GM12891 (cell line): Measurements from ENCODE around the gene LAMP1.

ENCODE experiments used
- DNase-seq: peaks from one replicate; pipeline ENCODE4 v3.0.0; 2011; ENCODE audit warnings: low spot score; ENCODE audit not compliant: insufficient read length
- FAIRE-seq: peaks from 2 replicates; lab custom pipeline; 2011; peaks lifted over from hg19 to GRCh38; lab: Jason Lieb, UNC
- PAX5 ChIP-seq: IDR thresholded peaks from 2 replicates; pipeline ENCODE4 v1.6.1; 2011; ENCODE audit warnings: low read length, moderate library complexity, mild to moderate bottlenecking; ENCODE audit not compliant: insufficient read depth, severe bottlenecking
- POLR2A ChIP-seq: IDR thresholded peaks from 2 replicates; pipeline ENCODE4 v1.6.1; 2011; ENCODE audit warnings: low read depth, low read length, control low read depth
- POLR2AphosphoS5 ChIP-seq: IDR thresholded peaks from 2 replicates; pipeline ENCODE4 v1.6.1; 2011; ENCODE audit warnings: low read depth, low read length, control low read depth
- POU2F2 ChIP-seq: IDR thresholded peaks from 2 replicates; pipeline ENCODE4 v1.6.1; 2011; ENCODE audit warnings: low read depth, mild to moderate bottlenecking, control low read depth, low read length, moderate library complexity
- SPI1 ChIP-seq: IDR thresholded peaks from 2 replicates; pipeline ENCODE4 v1.6.1; 2011; ENCODE audit warnings: low read depth, low read length, control low read depth
- TAF1 ChIP-seq: IDR thresholded peaks from 2 replicates; pipeline ENCODE4 v1.6.1; 2011; ENCODE audit warnings: low read depth, low read length, control low read depth

LAMP1 gene

GRCh38 chr13:113325779-113326178 is 28.7 kb downstream of the LAMP1 start:
- DNase-seq (no peak), FAIRE-seq (no peak)
- TF ChIP-seq POU2F2 (no peak), POLR2AphosphoS5 (peak; percentile 51; the same call in 1 of the 2 replicates)

- TF ChIP-seq SPI1, result no peak
- no peak for TF ChIP-seq PAX5
- no peak for TF ChIP-seq TAF1
- no peak for TF ChIP-seq POLR2A
- TF ChIP-seq POLR2AphosphoS5, result no peak
- TF ChIP-seq POU2F2, result no peak
- no peak for FAIRE-seq
- no peak for DNase-seq
Measured at GRCh38 chr13:113327391-113327765, 30.3 kb downstream of the LAMP1 start.

DNA sequence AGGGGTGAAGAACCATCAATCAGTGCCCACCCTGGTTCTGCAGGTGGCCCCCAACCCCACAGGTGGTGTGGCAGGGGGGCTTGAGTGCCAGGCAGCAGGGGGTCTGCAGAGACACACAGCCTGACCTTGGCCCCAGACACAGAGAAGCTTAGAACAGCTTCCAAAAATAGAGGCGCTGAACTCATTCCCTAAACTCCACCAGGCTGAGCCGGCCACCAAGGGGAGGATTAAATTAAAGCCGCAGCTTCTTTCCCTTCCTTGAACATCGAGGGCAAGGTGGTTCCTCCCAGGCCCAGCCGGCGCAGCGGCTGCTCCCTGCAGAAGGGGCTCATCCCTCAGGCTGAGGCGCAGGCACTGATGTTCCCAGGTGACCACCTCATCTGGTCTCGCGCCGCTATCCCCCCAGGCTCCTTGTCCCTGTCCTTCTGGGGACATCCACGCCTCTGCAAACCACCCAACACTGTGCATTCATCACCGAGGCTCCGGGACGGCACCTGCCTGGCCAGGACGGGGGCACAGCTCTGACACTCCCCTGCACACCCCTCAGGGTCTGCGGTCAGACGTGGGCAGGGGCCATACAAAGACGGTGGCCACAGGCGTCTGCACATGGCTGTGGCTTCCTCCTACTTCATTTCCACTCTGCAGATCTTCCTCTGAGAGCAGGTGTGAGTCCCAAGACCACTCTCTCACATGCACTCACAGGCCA is 30.9 kb downstream of the LAMP1 start:
- FAIRE-seq (peak; percentile 61), DNase-seq (no peak)
- TF ChIP-seq PAX5 (no peak), SPI1 (no peak), TAF1 (no peak), POLR2A (no peak), POU2F2 (no peak), POLR2AphosphoS5 (no peak)

GRCh38 chr13:113328851-113329250 is 31.8 kb downstream of the LAMP1 start:
- FAIRE-seq, result no peak
- TF ChIP-seq TAF1 (no peak), PAX5 (no peak), SPI1 (no peak), POLR2A (no peak), POLR2AphosphoS5 (no peak), POU2F2 (no peak)
- DNase-seq, result no peak

GRCh38 chr13:113329656-113330312 is 32.7 kb downstream of the LAMP1 start:
- TF ChIP-seq SPI1 (no peak), PAX5 (no peak), POU2F2 (no peak)
- FAIRE-seq, result no peak
- DNase-seq, result no peak

DNA sequence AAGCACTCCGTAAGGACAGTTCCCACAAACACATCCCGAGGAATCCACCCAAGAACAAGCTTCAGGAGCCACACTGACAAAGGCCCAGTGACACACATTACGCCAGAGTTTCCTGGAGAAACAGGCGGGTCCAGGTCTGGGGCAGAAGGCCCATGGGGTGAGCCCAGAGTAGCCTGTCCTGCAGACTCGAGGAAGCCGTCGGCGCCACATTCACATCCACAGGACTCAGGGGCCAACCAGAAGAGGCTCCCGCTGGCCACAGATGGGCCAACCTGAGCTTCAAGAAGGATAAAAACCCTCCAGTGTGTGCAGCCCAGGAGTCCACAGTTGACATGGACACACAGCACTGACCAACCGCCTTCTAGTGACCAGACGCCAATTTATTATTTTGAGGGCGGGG is 35.6 kb downstream of the LAMP1 start:
- no peak for TF ChIP-seq TAF1
- no peak for TF ChIP-seq POLR2A
- no peak for TF ChIP-seq SPI1
- no peak for TF ChIP-seq PAX5
- TF ChIP-seq POU2F2, result no peak
- no peak for TF ChIP-seq POLR2AphosphoS5
- DNase-seq, result no peak
- no peak for FAIRE-seq

- TF ChIP-seq TAF1, result no peak
- TF ChIP-seq PAX5, result no peak
- no peak for TF ChIP-seq POLR2AphosphoS5
- TF ChIP-seq POU2F2, result no peak
- no peak for TF ChIP-seq SPI1
- TF ChIP-seq POLR2A, result no peak
- FAIRE-seq (no peak), DNase-seq (no peak)
Measured at GRCh38 chr13:113333076-113333475, 36.0 kb downstream of the LAMP1 start.

GRCh38 chr13:113337556-113337955 is 40.5 kb downstream of the LAMP1 start:
- TF ChIP-seq SPI1, result no peak
- no peak for DNase-seq
- no peak for FAIRE-seq

DNA sequence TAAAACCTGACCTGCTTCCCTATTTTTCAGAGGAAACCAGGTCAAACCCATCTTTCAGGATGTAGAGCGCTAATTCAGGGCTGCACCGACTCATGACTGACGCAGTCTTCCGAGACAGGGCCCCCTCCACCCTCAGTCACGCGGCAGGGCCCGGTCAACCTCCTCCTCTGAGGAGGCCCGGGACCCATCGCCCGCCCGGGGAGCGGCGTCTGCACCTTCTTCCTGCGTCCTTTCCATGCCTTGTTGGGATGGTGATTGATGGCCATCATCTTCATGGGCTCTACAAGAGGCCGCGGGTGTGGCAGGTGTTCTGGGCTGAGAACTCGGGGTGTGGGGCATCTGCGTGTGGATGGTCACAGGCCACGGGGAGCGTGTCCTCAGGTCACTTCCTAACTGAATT is 40.9 kb downstream of the LAMP1 start:
- FAIRE-seq (no peak), DNase-seq (no peak)
- TF ChIP-seq POLR2AphosphoS5 (no peak), SPI1 (no peak), POLR2A (no peak), POU2F2 (no peak), PAX5 (no peak), TAF1 (no peak)

GRCh38 chr13:113338451-113338850 is 41.4 kb downstream of the LAMP1 start:
- FAIRE-seq (no peak), DNase-seq (no peak)
- TF ChIP-seq POU2F2 (no peak), SPI1 (no peak), POLR2A (no peak), TAF1 (no peak), POLR2AphosphoS5 (no peak), PAX5 (no peak)
